ENCODE results near the gene POFUT2.
"Not testable (repeated sequence)": the region's sequence is repeated elsewhere in the genome, so short reads cannot be mapped to it uniquely, and the experiment has no call there.

The POFUT2 gene

GRCh38 chr21:45326169-45326851 lies 38.6 kb upstream of the POFUT2 start:
- DNase-seq (ENCODE audit: low read depth, low spot score) = no peak

GRCh38 chr21:45325206-45326168 lies 37.8 kb upstream of the POFUT2 start:
- no peak for DNase-seq (ENCODE audit: low read depth, low spot score)

GRCh38 chr21:45324489-45325205 lies 37.0 kb upstream of the POFUT2 start:
- no peak for DNase-seq (ENCODE audit: low read depth, low spot score)

GRCh38 chr21:45323487-45324311 lies 36.0 kb upstream of the POFUT2 start:
- DNase-seq (ENCODE audit: low read depth, low spot score) = no peak

- DNase-seq (ENCODE audit: low read depth, low spot score) = no peak
Measured at GRCh38 chr21:45322960-45323461, 35.3 kb upstream of the POFUT2 start.

GRCh38 chr21:45322231-45322959 lies 34.7 kb upstream of the POFUT2 start:
- no peak for DNase-seq (ENCODE audit: low read depth, low spot score)

- no peak for DNase-seq (ENCODE audit: low read depth, low spot score)
Measured at GRCh38 chr21:45320261-45321025, 32.7 kb upstream of the POFUT2 start.

- DNase-seq (ENCODE audit: low read depth, low spot score) = no peak
Measured at GRCh38 chr21:45319461-45320211, 31.9 kb upstream of the POFUT2 start.

- DNase-seq (ENCODE audit: low read depth, low spot score) = no peak
Measured at GRCh38 chr21:45318556-45319404, 31.1 kb upstream of the POFUT2 start.

GRCh38 chr21:45318146-45318555 lies 30.5 kb upstream of the POFUT2 start:
- DNase-seq (ENCODE audit: low read depth, low spot score) = no peak

- no peak for DNase-seq (ENCODE audit: low read depth, low spot score)
Measured at GRCh38 chr21:45317398-45318145, 29.9 kb upstream of the POFUT2 start.

GRCh38 chr21:45316871-45317397 lies 29.2 kb upstream of the POFUT2 start:
- no peak for DNase-seq (ENCODE audit: low read depth, low spot score)

- DNase-seq (ENCODE audit: low read depth, low spot score) = not testable (repeated sequence)
Measured at GRCh38 chr21:45315676-45316470, 28.2 kb upstream of the POFUT2 start.

GRCh38 chr21:45313682-45314081 lies 26.0 kb upstream of the POFUT2 start:
- DNase-seq (ENCODE audit: low read depth, low spot score) = no peak

- no peak for DNase-seq (ENCODE audit: low read depth, low spot score)
Measured at GRCh38 chr21:45313015-45313414, 25.3 kb upstream of the POFUT2 start.

GRCh38 chr21:45312296-45312695 lies 24.6 kb upstream of the POFUT2 start:
- DNase-seq (ENCODE audit: low read depth, low spot score) = no peak

Measured in iPS DF 19.7 (cell line).